Measurements from ENCODE around the gene SIPA1L2. TPM values are rescaled to one million over a fixed set of nuclear protein-coding genes. Genes with fewer than 3 reads are reported as not detected.

SIPA1L2 gene
- total RNA-seq, 6 experiments from 2014 or later: 3.7 to 22.8 (median 10.7) TPM

- TF ChIP-seq POLR2A (IDR thresholded peaks at IDR 0.05) (no peak), CTCF (IDR thresholded peaks at IDR 0.05) (no peak)
- intact Hi-C loops (cut with DNase I): no loop called here
- no peaks in the 10 kb centered on the region for H3K36me3 ChIP-seq
- no peak overlapping the region for H3K4me3 ChIP-seq
- DNase-seq: no peak
- H3K4me1 ChIP-seq: peaks cover 0 to 3% (median 0%) of the 10 kb centered on the region in 4 donors
- ATAC-seq: peak; percentile 67 to 83 (median 76)
- no peaks in the 10 kb centered on the region for H3K9me3 ChIP-seq
- no peaks in the 10 kb centered on the region for H3K27me3 ChIP-seq
- 58% methylated on average over 9 of the region's 10 CpGs for WGBS (ENCODE audit: insufficient coverage, low coverage, low lambda C conversion rate, missing lambda C conversion rate)
- H3K27ac ChIP-seq: peak overlapping the region in 2 of 3 donors; percentile 5 to 6
These were observed 39.9 kb downstream of the SIPA1L2 start for GRCh38 chr1:232589812-232590743.

GRCh38 chr1:232589111-232589811, 40.7 kb downstream of the SIPA1L2 start:
- H3K4me1 ChIP-seq: peaks cover 0 to 3% (median 0%) of the 10 kb centered on the region in 4 donors
- TF ChIP-seq POLR2A (IDR thresholded peaks at IDR 0.05) (no peak), CTCF (IDR thresholded peaks at IDR 0.05) (no peak)
- ATAC-seq (no peak), DNase-seq (no peak)
- H3K27ac ChIP-seq: no peak overlapping the region
- 80% methylated on average over 6 of the region's 6 CpGs for WGBS (ENCODE audit: insufficient coverage, low coverage, low lambda C conversion rate, missing lambda C conversion rate)
- no peaks in the 10 kb centered on the region for H3K9me3 ChIP-seq
- H3K36me3 ChIP-seq: no peaks in the 10 kb centered on the region
- no peaks in the 10 kb centered on the region for H3K27me3 ChIP-seq
- intact Hi-C loops (cut with DNase I): no loop called here
- H3K4me3 ChIP-seq: no peak overlapping the region

GRCh38 chr1:232587141-232588008, 42.6 kb downstream of the SIPA1L2 start:
- H3K4me3 ChIP-seq: no peak overlapping the region
- H3K4me1 ChIP-seq: peaks cover 0 to 3% (median 0%) of the 10 kb centered on the region in 4 donors
- ATAC-seq (no peak), DNase-seq (no peak)
- 68% methylated on average over 11 of the region's 11 CpGs for WGBS (ENCODE audit: insufficient coverage, low coverage, low lambda C conversion rate, missing lambda C conversion rate)
- H3K9me3 ChIP-seq: no peaks in the 10 kb centered on the region
- H3K36me3 ChIP-seq: no peaks in the 10 kb centered on the region
- TF ChIP-seq POLR2A (IDR thresholded peaks at IDR 0.05) (no peak), CTCF (IDR thresholded peaks at IDR 0.05) (no peak)
- H3K27me3 ChIP-seq: no peaks in the 10 kb centered on the region
- intact Hi-C loops (cut with DNase I): no loop called here
- H3K27ac ChIP-seq: no peak overlapping the region

GRCh38 chr1:232586679-232587078, 43.3 kb downstream of the SIPA1L2 start:
- H3K4me3 ChIP-seq: no peak overlapping the region
- ATAC-seq (no peak), DNase-seq (no peak)
- intact Hi-C loops (cut with DNase I): no loop called here
- no peak overlapping the region for H3K27ac ChIP-seq
- peaks cover 0 to 3% (median 0%) of the 10 kb centered on the region in 4 donors for H3K4me1 ChIP-seq
- H3K36me3 ChIP-seq: no peaks in the 10 kb centered on the region
- 58% methylated on average over 3 of the region's 3 CpGs for WGBS (ENCODE audit: insufficient coverage, low coverage, low lambda C conversion rate, missing lambda C conversion rate)
- TF ChIP-seq CTCF (IDR thresholded peaks at IDR 0.05): no peak
- no peak for TF ChIP-seq POLR2A (IDR thresholded peaks at IDR 0.05)
- H3K27me3 ChIP-seq: no peaks in the 10 kb centered on the region
- H3K9me3 ChIP-seq: no peaks in the 10 kb centered on the region
